IPS-18c (cell line): ENCODE measurements around the gene LY6G5C.

Experiments used
- H3K4me3 ChIP-seq: 2 replicates; pipeline ENCODE4 v1.7.0; 2013; ENCODE audit warnings: low read depth, mild to moderate bottlenecking, low read length, moderate library complexity; ENCODE audit not compliant: insufficient read depth
- H3K9me3 ChIP-seq: one replicate; pipeline ENCODE4 v1.6.1; 2013; ENCODE audit warnings: mild to moderate bottlenecking, low read length, moderate library complexity; ENCODE audit not compliant: control insufficient read depth, insufficient read depth

The LY6G5C gene

GRCh38 chr6:31676904-31677303 lies 4.0 kb downstream of the LY6G5C start:
- Histone ChIP-seq H3K9me3 (peaks cover 4% of the 10 kb centered on the region), H3K4me3 (no peak overlapping the region)

GRCh38 chr6:31676322-31676903 lies 4.5 kb downstream of the LY6G5C start:
- H3K9me3 ChIP-seq = peaks cover 6% of the 10 kb centered on the region
- no peak overlapping the region for H3K4me3 ChIP-seq

- H3K4me3 ChIP-seq = no peak within 1 kb of the TSS
- H3K9me3 ChIP-seq = peaks cover 2% of the 10 kb centered on the region
Measured at GRCh38 chr6:31669676-31670075, 11.2 kb downstream of the LY6G5C start, which contains the start of gene LY6G5B. TSS of gene LY6G5B (plus strand) at chr6:31669976. CDS start at chr6:31670951, 975 bp downstream.

GRCh38 chr6:31666337-31666965 lies 14.4 kb downstream of the LY6G5C start:
- Histone ChIP-seq H3K4me3 (peak overlapping the region; percentile 89), H3K9me3 (no peaks in the 10 kb centered on the region)

- H3K9me3 ChIP-seq = no peaks in the 10 kb centered on the region
- peak within 1 kb of the TSS; percentile 95 for H3K4me3 ChIP-seq
Measured at GRCh38 chr6:31665501-31666336, 15.1 kb downstream of the LY6G5C start, which contains the start of gene CSNK2B. TSS of gene CSNK2B (plus strand) at chr6:31666080. CDS start at chr6:31666832, 752 bp downstream.

GRCh38 chr6:31664790-31665500 lies 15.9 kb downstream of the LY6G5C start, which contains the start of gene GPANK1:
TSS of gene GPANK1 (minus strand) at chr6:31664997. CDS start at chr6:31664478, 519 bp downstream.
- no peaks in the 10 kb centered on the region for H3K9me3 ChIP-seq
- peak within 1 kb of the TSS; percentile 95 for H3K4me3 ChIP-seq

- H3K4me3 ChIP-seq = peak overlapping the region; percentile 95
Measured at GRCh38 chr6:31663961-31664789, 16.7 kb downstream of the LY6G5C start.

GRCh38 chr6:31663126-31663960 lies 17.5 kb downstream of the LY6G5C start:
- H3K4me3 ChIP-seq = peak overlapping the region; percentile 95; the same call in 1 of the 2 replicates

More at GRCh38 chr6:31663961-31664789, 16.7 kb downstream of the LY6G5C start:
- H3K9me3 ChIP-seq = no peaks in the 10 kb centered on the region

GRCh38 chr6:31662124-31662723 lies 18.6 kb downstream of the LY6G5C start:
- Histone ChIP-seq H3K4me3 (no peak overlapping the region), H3K9me3 (no peaks in the 10 kb centered on the region)

More at GRCh38 chr6:31663126-31663960, 17.5 kb downstream of the LY6G5C start:
- no peaks in the 10 kb centered on the region for H3K9me3 ChIP-seq

GRCh38 chr6:31661262-31662123 lies 19.4 kb downstream of the LY6G5C start:
- peak overlapping the region; percentile 88 for H3K4me3 ChIP-seq

GRCh38 chr6:31660381-31661261 lies 20.2 kb downstream of the LY6G5C start, which contains the start of gene C6orf47:
TSS of gene C6orf47 (minus strand) at chr6:31660778. CDS start at chr6:31659947, 831 bp downstream.
- Histone ChIP-seq H3K4me3 (peak within 1 kb of the TSS; percentile 88), H3K9me3 (no peaks in the 10 kb centered on the region)

More at GRCh38 chr6:31661262-31662123, 19.4 kb downstream of the LY6G5C start:
- no peaks in the 10 kb centered on the region for H3K9me3 ChIP-seq

- peak overlapping the region; percentile 88 for H3K4me3 ChIP-seq
- H3K9me3 ChIP-seq = no peaks in the 10 kb centered on the region
Measured at GRCh38 chr6:31659649-31660380, 21.1 kb downstream of the LY6G5C start.
